HCT116 (cell line): ENCODE measurements around the gene KCTD17. TPM values are rescaled to one million over a fixed set of nuclear protein-coding genes. Genes with fewer than 3 reads are reported as not detected.

Source experiments
- ATAC-seq: fragments of 200-7000 bp; cut with Tn5 transposase; 2 replicates; pipeline ENCODE4 v1.9.1; 2020; ENCODE audit warnings: mild to moderate bottlenecking, moderate library complexity
- BruUV-seq: library from RNA; stranded (reverse); fragments of 400-500 nt; replicated peaks from 2 replicates; lab custom pipeline; 2021; lab: Mats Ljungman, UMichigan
- CTCF ChIA-PET: fragments of 300-600 bp; sonication (Branson Sonifier 250); formaldehyde crosslinking; loops from one replicate; lab custom pipeline; 2021; ENCODE audit warnings: antibody characterized with exemption; lab: Charles Lee
- POLR2A ChIA-PET: fragments of 300-600, 350-600 bp; sonication (Branson Sonifier 250); formaldehyde crosslinking; loops from one replicate; lab custom pipeline; 2021; ENCODE audit warnings: antibody characterized with exemption; lab: Charles Lee
- RAD21 ChIA-PET, 2 experiments: fragments of 300-600 bp; sonication (Branson Sonifier 250); formaldehyde crosslinking; loops; one replicate each; lab custom pipeline; 2023; ENCODE audit warnings: low total read pairs in 2 of 2; ENCODE audit not compliant: uncharacterized antibody in 2 of 2, unreplicated experiment in 2 of 2, low non-redundant PET in 1 of 2; lab: Charles Lee
- DNase-seq: peaks from one replicate; pipeline ENCODE4 v3.0.0-alpha.2; 2010; ENCODE audit warnings: low read depth, low spot score
- H2AFZ ChIP-seq: fragments of 200-600 bp; shearing (Covaris generic), sonication (generic); 2 replicates; pipeline ENCODE4 v1.6.1; 2017; ENCODE audit warnings: low read depth, mixed run types, mixed read lengths, antibody characterized with exemption, low read length; ENCODE audit not compliant: poor library complexity, severe bottlenecking
- H3K27ac ChIP-seq: 2 replicates; pipeline ENCODE4 v1.5.1; 2012; ENCODE audit warnings: low read depth, low read length
- H3K27me3 ChIP-seq: fragments of 200-600 bp; sonication (generic); 2 replicates; pipeline ENCODE4 v1.6.1; 2016; ENCODE audit warnings: mixed run types, low read length, mixed read lengths; ENCODE audit not compliant: insufficient read depth
- H3K36me3 ChIP-seq, 2 experiments: fragments of 200-500 bp in 1 of 2; fragments of 200-600 bp in 1 of 2; sonication (Bioruptor generic) in 1 of 2; sonication (generic) in 1 of 2; 2 replicates each; pipeline versions ENCODE4 v1.5.1 to v1.6.1; 2014 to 2016; ENCODE audit warnings: low read length in 2 of 2, inconsistent platforms in 1 of 2, mixed read lengths in 1 of 2, mixed run types in 1 of 2; ENCODE audit not compliant: insufficient read depth in 2 of 2, control insufficient read depth in 1 of 2
- H3K4me1 ChIP-seq, 2 experiments: fragments of 200-600 bp in 1 of 2; sonication (generic) in 1 of 2; 2 replicates each; pipeline versions ENCODE4 v1.5.1 to v1.6.1; 2012 to 2017; ENCODE audit warnings: low read length in 2 of 2, inconsistent platforms in 1 of 2, mild to moderate bottlenecking in 1 of 2, mixed read lengths in 1 of 2, mixed run types in 1 of 2, moderate library complexity in 1 of 2; ENCODE audit not compliant: insufficient read depth in 2 of 2, control insufficient read depth in 1 of 2
- H3K4me2 ChIP-seq: fragments of 200-600 bp; sonication (generic); 2 replicates; pipeline ENCODE4 v1.6.1; 2017; ENCODE audit warnings: mixed run types, low read length, mixed read lengths
- H3K4me3 ChIP-seq, 2 experiments: fragments of 200-600 bp in 1 of 2; sonication (generic) in 1 of 2; replicated peaks in 1 of 2; 2 replicates each; pipeline ENCODE4 v1.5.1; 2011 to 2016; ENCODE audit warnings: low read length in 2 of 2, control low read depth in 1 of 2, low read depth in 1 of 2, mild to moderate bottlenecking in 1 of 2, mixed read lengths in 1 of 2, mixed run types in 1 of 2
- H3K79me2 ChIP-seq: fragments of 200-600 bp; sonication (generic); 2 replicates; pipeline ENCODE4 v1.6.1; 2017; ENCODE audit warnings: mild to moderate bottlenecking, mixed run types, low read length, moderate library complexity, mixed read lengths; ENCODE audit not compliant: insufficient read depth
- H3K9ac ChIP-seq: fragments of 200-600 bp; sonication (generic); 2 replicates; pipeline ENCODE4 v1.6.1; 2016; ENCODE audit warnings: low read length, mixed read lengths
- H3K9me2 ChIP-seq: fragments of 200-600 bp; sonication (generic), shearing (Covaris generic); 2 replicates; pipeline ENCODE4 v1.6.1; 2017; ENCODE audit warnings: mixed run types, mild to moderate bottlenecking, moderate library complexity; ENCODE audit not compliant: insufficient read depth
- H3K9me3 ChIP-seq, 2 experiments: fragments of 200-500 bp in 1 of 2; fragments of 200-600 bp in 1 of 2; sonication (Bioruptor generic) in 1 of 2; sonication (generic) in 1 of 2; 2 replicates each; pipeline ENCODE4 v1.6.1; 2014 to 2017; ENCODE audit warnings: low read length in 2 of 2, mixed read lengths in 2 of 2, inconsistent platforms in 1 of 2, low read depth in 1 of 2, mild to moderate bottlenecking in 1 of 2, mixed run types in 1 of 2, moderate library complexity in 1 of 2; ENCODE audit not compliant: control insufficient read depth in 1 of 2, insufficient read depth in 1 of 2
- H4K20me1 ChIP-seq: fragments of 200-600 bp; sonication (generic), shearing (Covaris generic); 2 replicates; pipeline ENCODE4 v1.6.1; 2017; ENCODE audit warnings: mixed run types, mild to moderate bottlenecking, moderate library complexity; ENCODE audit not compliant: insufficient read depth
- CBX3 ChIP-seq: IDR thresholded peaks from 2 replicates; pipeline ENCODE4 v1.6.1; 2012; ENCODE audit warnings: low read depth
- CTCF ChIP-seq, 3 experiments: fragments of 200-600 bp in 1 of 3; sonication (generic) in 1 of 3; IDR thresholded peaks in 2 of 3; conservative IDR thresholded peaks in 1 of 3; 2 replicates each; pipeline ENCODE4 v1.5.1; 2012 to 2017; ENCODE audit warnings: low read depth in 2 of 3, low read length in 2 of 3, antibody characterized with exemption in 1 of 3, borderline replicate concordance in 1 of 3, control low read depth in 1 of 3, mild to moderate bottlenecking in 1 of 3, mixed read lengths in 1 of 3, mixed run types in 1 of 3, moderate library complexity in 1 of 3; ENCODE audit not compliant: insufficient read depth in 1 of 3
- ELF1 ChIP-seq: IDR thresholded peaks from 2 replicates; pipeline ENCODE4 v1.6.1; 2012; ENCODE audit warnings: low read depth, borderline replicate concordance
- EZH2 ChIP-seq: fragments of 200-600 bp; sonication (generic); IDR thresholded peaks from 2 replicates; pipeline ENCODE4 v1.6.1; 2017; ENCODE audit warnings: antibody characterized with exemption, mixed run types
- FOSL1 ChIP-seq: IDR thresholded peaks from 2 replicates; pipeline ENCODE4 v1.6.1; 2012; ENCODE audit warnings: low read depth
- JUND ChIP-seq: IDR thresholded peaks from 2 replicates; pipeline ENCODE4 v1.6.1; 2012
- MAX ChIP-seq: IDR thresholded peaks from 2 replicates; pipeline ENCODE4 v1.6.1; 2012
- POLR2A ChIP-seq: IDR thresholded peaks from 2 replicates; pipeline ENCODE4 v1.7.0; 2011; ENCODE audit warnings: borderline replicate concordance; ENCODE audit not compliant: insufficient read depth, insufficient read length; ENCODE audit errors: extremely low read depth
- POLR2AphosphoS5 ChIP-seq: IDR thresholded peaks from 2 replicates; pipeline ENCODE4 v1.6.1; 2011; ENCODE audit warnings: mild to moderate bottlenecking, low read depth, low read length, moderate library complexity
- RAD21 ChIP-seq: IDR thresholded peaks from 2 replicates; pipeline ENCODE4 v1.6.1; 2012; ENCODE audit warnings: low read depth, mild to moderate bottlenecking
- SP1 ChIP-seq: IDR thresholded peaks from 2 replicates; pipeline ENCODE4 v1.6.1; 2012; ENCODE audit warnings: low read depth
- SRF ChIP-seq: IDR thresholded peaks from 2 replicates; pipeline ENCODE4 v1.6.1; 2012; ENCODE audit warnings: low read depth
- TCF7L2 ChIP-seq: IDR thresholded peaks from 2 replicates; pipeline ENCODE4 v1.7.0; 2011; ENCODE audit warnings: borderline replicate concordance, inconsistent platforms; ENCODE audit not compliant: insufficient read depth, insufficient read length; ENCODE audit errors: extremely low read depth
- ZBTB33 ChIP-seq: IDR thresholded peaks from 2 replicates; pipeline ENCODE4 v1.6.1; 2011; ENCODE audit warnings: mild to moderate bottlenecking, low read length, moderate library complexity; ENCODE audit not compliant: insufficient replicate concordance; ENCODE audit errors: extremely low read depth
- ZFX ChIP-seq: fragments of 450-650 bp; IDR thresholded peaks from 2 replicates; pipeline ENCODE4 v1.6.1; 2017
- intact Hi-C: fragments of 100-400 bp; cut with micrococcal nuclease; formaldehyde crosslinking; loops from 2 replicates; pipeline ENCODE4 v1.10.0; 2022
- total RNA-seq: library from RNA; stranded (reverse); gene quantifications from one replicate; pipeline ENCODE4 v1.2.1, GENCODE V29; 2021; ENCODE audit not compliant: unreplicated experiment

The KCTD17 gene
- total RNA-seq, 1 experiment from 2014 or later = 23.4 TPM

- no peak for ATAC-seq
- Histone ChIP-seq H4K20me1 (no peaks in the 10 kb centered on the region), H3K9ac (peak overlapping the region; percentile 64), H3K9me2 (no peaks in the 10 kb centered on the region), H2AFZ (no peak overlapping the region), H3K36me3 (peaks cover 0 to 2% of the 10 kb centered on the region in 2 experiments; a peak in 1 of 4 replicates), H3K4me2 (peak overlapping the region; percentile 86), H3K9me3 (no peaks in the 10 kb centered on the region), H3K4me3 (peak overlapping the region; percentile 59 to 77), H3K4me1 (peaks cover 5 to 11% of the 10 kb centered on the region in 2 experiments; a peak in 2 of 4 replicates), H3K27ac (no peak overlapping the region; the same call in 1 of the 2 replicates), H3K27me3 (no peaks in the 10 kb centered on the region), H3K79me2 (no peaks in the 10 kb centered on the region)
- ChIA-PET CTCF (interaction anchor here (1.1 to 1.7 kb wide), 2 partner anchors 9 to 12 kb away, joined by 3 to 5 read pairs; no protein-coding TSS in a partner anchor), POLR2A (no interaction called here), RAD21 (interaction anchor here in 1 of 2 experiments (0.7 kb wide), 1 partner anchor 392 kb away, joined by 3 read pairs; no protein-coding TSS in a partner anchor)
- TF ChIP-seq CBX3 = no peak
- TF ChIP-seq MAX = no peak
- no peak for TF ChIP-seq SP1
- no peak for TF ChIP-seq POLR2A
- no peak for TF ChIP-seq CTCF (IDR thresholded peaks at IDR 0.05 in 2 of 3, conservative IDR thresholded peaks at IDR 0.05 in 1 of 3; ENCODE audit: borderline replicate concordance in 1 of 3, insufficient read depth in 1 of 3, low read depth in 2 of 3, low read length in 2 of 3)
- no peak for TF ChIP-seq FOSL1
- TF ChIP-seq RAD21 = no peak
- TF ChIP-seq SRF = no peak
- TF ChIP-seq ZBTB33 = no peak
- no peak for TF ChIP-seq EZH2
- TF ChIP-seq POLR2AphosphoS5 = no peak
- no peak for TF ChIP-seq ELF1
- no peak for TF ChIP-seq TCF7L2
- TF ChIP-seq JUND = no peak
- no peak for TF ChIP-seq ZFX
- intact Hi-C loops = no loop called here
- TSS peak; percentile 45 for BruUV-seq
- no peak for DNase-seq
Observed at GRCh38 chr22:37052386-37053309, 1.1 kb downstream of the KCTD17 start.
